OCI-LY1 (cell line): ENCODE measurements around the gene BAZ2A.

Experiments used
- H2AFZ ChIP-seq: fragments of 200-600 bp; sonication (generic), shearing (Covaris generic); 2 replicates; pipeline ENCODE4 v1.6.0; 2014; ENCODE audit warnings: antibody characterized with exemption, mild to moderate bottlenecking, low read length
- H3F3A ChIP-seq: fragments of 200-600 bp; sonication (generic), shearing (Covaris generic); 2 replicates; pipeline ENCODE4 v1.6.0; 2014; ENCODE audit warnings: mild to moderate bottlenecking, antibody characterized with exemption, low read length, moderate library complexity; ENCODE audit not compliant: insufficient read depth
- H3K27ac ChIP-seq: fragments of 200-600 bp; sonication (generic); 2 replicates; pipeline ENCODE4 v1.5.1; 2014; ENCODE audit warnings: low read length, mixed run types, mild to moderate bottlenecking, low read depth; ENCODE audit not compliant: poor library complexity, severe bottlenecking
- H3K27me3 ChIP-seq: fragments of 200-600 bp; sonication (generic); 2 replicates; pipeline ENCODE4 v1.6.0; 2014; ENCODE audit warnings: antibody characterized with exemption, mild to moderate bottlenecking, low read length, moderate library complexity; ENCODE audit not compliant: insufficient read depth
- H3K36me3 ChIP-seq: fragments of 200-600 bp; sonication (generic); 2 replicates; pipeline ENCODE4 v1.6.1; 2014; ENCODE audit warnings: mild to moderate bottlenecking, antibody characterized with exemption, low read length, moderate library complexity, mixed read lengths; ENCODE audit not compliant: insufficient read depth
- H3K4me1 ChIP-seq: fragments of 200-600 bp; sonication (generic); 2 replicates; pipeline ENCODE4 v1.5.1; 2014; ENCODE audit warnings: mild to moderate bottlenecking, low read length, moderate library complexity; ENCODE audit not compliant: insufficient read depth, severe bottlenecking
- H3K4me2 ChIP-seq: fragments of 200-600 bp; sonication (generic), shearing (Covaris generic); 2 replicates; pipeline ENCODE4 v1.6.1; 2014; ENCODE audit warnings: low read length
- H3K4me3 ChIP-seq: fragments of 200-600 bp; sonication (generic); 2 replicates; pipeline ENCODE4 v1.5.1; 2014; ENCODE audit warnings: low read length, low read depth, mild to moderate bottlenecking, mixed read lengths; ENCODE audit not compliant: poor library complexity, severe bottlenecking
- H3K79me2 ChIP-seq: fragments of 200-600 bp; shearing (Covaris generic); 2 replicates; pipeline ENCODE4 v1.6.1; 2016; ENCODE audit warnings: mixed run types, low read length, mixed read lengths; ENCODE audit not compliant: insufficient read depth
- H3K9ac ChIP-seq: fragments of 200-600 bp; sonication (generic), shearing (Covaris generic); 2 replicates; pipeline ENCODE4 v1.6.1; 2014; ENCODE audit warnings: mild to moderate bottlenecking, low read length, mixed read lengths
- H3K9me2 ChIP-seq: fragments of 200-600 bp; sonication (generic), shearing (Covaris generic); 2 replicates; pipeline ENCODE4 v1.6.1; 2014; ENCODE audit warnings: low read depth, mild to moderate bottlenecking, low read length, mixed read lengths
- H3K9me3 ChIP-seq: fragments of 200-600 bp; shearing (Covaris generic); 2 replicates; pipeline ENCODE4 v1.6.1; 2014; ENCODE audit warnings: low read length, mixed read lengths
- H4K20me1 ChIP-seq: fragments of 200-600 bp; sonication (generic), shearing (Covaris generic); 2 replicates; pipeline ENCODE4 v1.6.0; 2016; ENCODE audit warnings: mild to moderate bottlenecking, low read length; ENCODE audit not compliant: insufficient read depth
- EZH2 ChIP-seq: fragments of 200-600 bp; sonication (generic), shearing (Covaris generic); IDR thresholded peaks from 2 replicates; pipeline ENCODE4 v1.8.0; 2017; ENCODE audit warnings: borderline replicate concordance, mixed run types, mild to moderate bottlenecking, antibody characterized with exemption, low read length, moderate library complexity, mixed read lengths
- TF ChIP-seq, protein P1 (sequence below): fragments of 200-600 bp; sonication (generic), shearing (Covaris generic); IDR thresholded peaks from 2 replicates; pipeline ENCODE4 v1.5.1; 2017; ENCODE audit warnings: mild to moderate bottlenecking, antibody characterized with exemption, low read length, moderate library complexity, mixed read lengths

Gene BAZ2A

DNA sequence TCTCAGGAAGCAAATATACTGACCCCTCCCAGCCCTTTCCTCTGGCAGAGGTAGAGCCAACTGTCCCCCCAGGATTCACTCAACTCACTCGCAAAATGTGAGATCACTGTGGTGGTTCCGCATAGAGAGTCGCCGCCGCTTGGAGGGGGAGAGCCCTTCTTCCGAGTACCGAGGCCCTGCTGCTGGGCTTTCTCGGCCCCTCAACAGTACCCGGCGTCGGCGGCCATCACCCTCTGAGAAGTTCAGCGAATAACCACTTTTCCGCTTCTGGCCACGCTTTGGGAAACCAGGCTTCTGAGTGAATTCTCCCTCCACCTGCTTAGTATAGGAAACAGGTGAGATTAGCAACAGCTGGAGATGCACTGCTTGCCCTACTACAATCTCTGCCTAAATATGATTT is 31.1 kb downstream of the BAZ2A start:
- no peak overlapping the region for H2AFZ ChIP-seq
- H3K9me3 ChIP-seq, result no peaks in the 10 kb centered on the region
- H3K9me2 ChIP-seq, result no peaks in the 10 kb centered on the region
- peaks cover 4% of the 10 kb centered on the region; the same call in 1 of the 2 replicates for H3F3A ChIP-seq
- H3K4me2 ChIP-seq, result no peak overlapping the region
- no peak for TF ChIP-seq EZH2
- no peak overlapping the region for H3K9ac ChIP-seq
- H3K4me3 ChIP-seq, result no peak overlapping the region
- no peaks in the 10 kb centered on the region for H3K79me2 ChIP-seq
- no peaks in the 10 kb centered on the region for H4K20me1 ChIP-seq
- no peak overlapping the region for H3K27ac ChIP-seq
- peaks cover 4% of the 10 kb centered on the region for H3K4me1 ChIP-seq
- H3K27me3 ChIP-seq, result no peaks in the 10 kb centered on the region
- H3K36me3 ChIP-seq, result peaks cover 78% of the 10 kb centered on the region

DNA sequence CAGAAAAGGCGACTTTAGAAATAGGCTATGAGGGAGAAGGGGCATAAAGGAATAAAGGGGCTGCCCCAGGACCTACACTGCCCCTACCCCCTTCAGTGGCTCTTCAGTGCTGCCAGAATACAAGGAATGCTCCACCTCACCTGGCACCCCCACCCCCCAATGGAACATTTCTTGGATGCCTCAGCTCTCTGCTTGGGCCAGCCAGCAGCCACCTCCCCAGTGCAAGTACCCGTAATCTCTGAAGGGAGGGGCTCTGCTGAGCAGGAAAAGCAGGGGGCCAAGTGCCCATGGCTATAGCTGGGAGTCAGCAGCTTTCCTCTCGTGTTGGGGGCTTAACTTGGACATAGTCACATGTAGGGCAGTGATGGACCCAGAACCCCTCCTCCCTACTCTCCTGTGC is 33.3 kb downstream of the BAZ2A start:
- Histone ChIP-seq H3K9me2 (no peaks in the 10 kb centered on the region), H3K4me1 (peaks cover 4% of the 10 kb centered on the region), H3K9ac (no peak overlapping the region), H3K36me3 (peaks cover 56% of the 10 kb centered on the region), H3K4me2 (no peak overlapping the region), H3K9me3 (no peaks in the 10 kb centered on the region), H2AFZ (no peak overlapping the region), H3K27ac (no peak overlapping the region), H3F3A (peaks cover 4% of the 10 kb centered on the region; the same call in 1 of the 2 replicates), H3K79me2 (no peaks in the 10 kb centered on the region), H4K20me1 (no peaks in the 10 kb centered on the region), H3K27me3 (no peaks in the 10 kb centered on the region), H3K4me3 (no peak overlapping the region)
- TF ChIP-seq, protein P1, sequence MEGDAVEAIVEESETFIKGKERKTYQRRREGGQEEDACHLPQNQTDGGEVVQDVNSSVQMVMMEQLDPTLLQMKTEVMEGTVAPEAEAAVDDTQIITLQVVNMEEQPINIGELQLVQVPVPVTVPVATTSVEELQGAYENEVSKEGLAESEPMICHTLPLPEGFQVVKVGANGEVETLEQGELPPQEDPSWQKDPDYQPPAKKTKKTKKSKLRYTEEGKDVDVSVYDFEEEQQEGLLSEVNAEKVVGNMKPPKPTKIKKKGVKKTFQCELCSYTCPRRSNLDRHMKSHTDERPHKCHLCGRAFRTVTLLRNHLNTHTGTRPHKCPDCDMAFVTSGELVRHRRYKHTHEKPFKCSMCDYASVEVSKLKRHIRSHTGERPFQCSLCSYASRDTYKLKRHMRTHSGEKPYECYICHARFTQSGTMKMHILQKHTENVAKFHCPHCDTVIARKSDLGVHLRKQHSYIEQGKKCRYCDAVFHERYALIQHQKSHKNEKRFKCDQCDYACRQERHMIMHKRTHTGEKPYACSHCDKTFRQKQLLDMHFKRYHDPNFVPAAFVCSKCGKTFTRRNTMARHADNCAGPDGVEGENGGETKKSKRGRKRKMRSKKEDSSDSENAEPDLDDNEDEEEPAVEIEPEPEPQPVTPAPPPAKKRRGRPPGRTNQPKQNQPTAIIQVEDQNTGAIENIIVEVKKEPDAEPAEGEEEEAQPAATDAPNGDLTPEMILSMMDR, result no peak
- no peak for TF ChIP-seq EZH2

DNA sequence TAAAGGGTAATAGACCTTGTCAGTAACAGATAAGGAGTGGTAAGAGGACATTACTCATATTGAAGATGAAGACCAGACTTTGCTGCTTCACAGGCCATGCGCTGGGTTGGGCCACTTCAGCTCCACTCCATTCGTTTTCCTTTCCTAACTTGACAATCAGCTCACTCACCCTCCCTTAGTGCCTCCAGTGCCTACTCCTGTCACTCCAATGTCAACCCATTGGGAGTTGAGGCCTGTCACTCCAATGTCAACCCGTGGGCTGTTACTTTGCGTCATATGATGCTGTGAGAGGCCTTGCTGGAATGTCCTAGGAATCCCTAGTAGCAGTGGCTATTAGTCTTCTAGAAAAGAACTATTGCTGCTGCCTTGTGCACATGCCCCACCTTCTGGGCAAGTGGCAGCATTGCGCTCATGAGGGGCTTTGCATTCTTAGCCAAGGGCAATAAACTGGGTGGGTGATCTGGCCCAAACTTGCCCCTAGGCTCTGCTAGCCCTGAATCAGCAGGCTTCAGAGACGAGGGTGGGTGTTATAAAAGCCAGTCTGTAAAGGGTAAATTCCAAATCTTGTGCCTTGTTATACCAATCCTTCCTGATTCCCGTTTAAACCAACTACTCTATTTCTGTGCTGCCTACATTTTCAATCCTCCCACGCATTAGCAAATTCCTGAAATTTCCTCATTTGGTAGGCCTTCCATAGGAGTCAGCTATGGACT is 36.1 kb downstream of the BAZ2A start:
- peaks cover 4% of the 10 kb centered on the region; the same call in 1 of the 2 replicates for H3F3A ChIP-seq
- no peaks in the 10 kb centered on the region for H3K27me3 ChIP-seq
- H3K4me2 ChIP-seq, result no peak overlapping the region
- H2AFZ ChIP-seq, result no peak overlapping the region
- H3K9me3 ChIP-seq, result no peaks in the 10 kb centered on the region
- H3K9me2 ChIP-seq, result no peaks in the 10 kb centered on the region
- H3K27ac ChIP-seq, result no peak overlapping the region
- no peak overlapping the region for H3K4me3 ChIP-seq
- no peak overlapping the region for H3K9ac ChIP-seq
- peaks cover 4% of the 10 kb centered on the region for H3K4me1 ChIP-seq
- no peaks in the 10 kb centered on the region for H3K79me2 ChIP-seq
- peaks cover 28% of the 10 kb centered on the region for H3K36me3 ChIP-seq
- H4K20me1 ChIP-seq, result no peaks in the 10 kb centered on the region
- TF ChIP-seq, protein P1, result peak; percentile 85
- no peak for TF ChIP-seq EZH2

DNA sequence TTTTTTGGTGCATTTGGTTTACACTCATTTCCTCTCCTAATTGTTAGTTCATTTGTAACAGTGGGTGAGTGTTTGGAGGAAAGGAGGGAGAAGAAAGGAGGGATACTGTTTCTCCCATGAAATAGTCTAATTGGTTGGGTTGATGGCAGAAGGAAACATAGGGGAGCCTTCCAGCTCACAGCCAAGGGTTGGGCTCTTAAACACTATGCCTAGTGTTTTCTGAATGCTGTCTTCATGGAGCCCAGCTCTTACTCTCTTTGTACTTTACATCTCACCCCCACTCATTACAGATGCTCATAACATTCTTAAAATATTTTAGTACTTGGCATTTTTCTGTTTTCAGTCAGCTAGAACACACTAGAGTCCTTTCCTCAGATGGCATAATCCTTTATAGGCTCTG is 38.2 kb downstream of the BAZ2A start:
- Histone ChIP-seq H3K4me3 (no peak overlapping the region), H3K4me1 (peaks cover 4% of the 10 kb centered on the region), H3K9me2 (no peaks in the 10 kb centered on the region), H3K27me3 (no peaks in the 10 kb centered on the region), H2AFZ (no peak overlapping the region), H4K20me1 (no peaks in the 10 kb centered on the region), H3F3A (peaks cover 4% of the 10 kb centered on the region; the same call in 1 of the 2 replicates), H3K36me3 (peaks cover 8% of the 10 kb centered on the region), H3K4me2 (no peak overlapping the region), H3K27ac (no peak overlapping the region), H3K9me3 (no peaks in the 10 kb centered on the region), H3K9ac (no peak overlapping the region), H3K79me2 (no peaks in the 10 kb centered on the region)
- TF ChIP-seq EZH2, result no peak
- TF ChIP-seq, protein P1, result no peak
